Lower leg skin (tissue), 4 donors: ENCODE measurements around the gene S1PR1. TPM values are rescaled to one million over a fixed set of nuclear protein-coding genes. Genes with fewer than 3 reads are reported as not detected.

Experiments used
- DNase-seq, 2 donors: peaks; one replicate each; pipeline ENCODE4 v3.0.0-alpha.2; 2019; ENCODE audit warnings: low spot score in 2 of 2
- H3K4me3 ChIP-seq: fragments of 200-600 bp; sonication (generic); 2 replicates; pipeline ENCODE4 v1.5.1; 2017; ENCODE audit warnings: mild to moderate bottlenecking, low read depth; ENCODE audit not compliant: poor library complexity, severe bottlenecking
- POLR2A ChIP-seq, 2 donors: fragments of 450-650 bp; IDR thresholded peaks; one replicate each; pipeline ENCODE4 v1.6.1; 2016 to 2017; ENCODE audit warnings: antibody characterized with exemption in 2 of 2, mild to moderate bottlenecking in 1 of 2, moderate library complexity in 1 of 2
- WGBS, 2 donors: methylation state at CpG; one replicate each; pipeline ENCODE4 v1.1.5; 2018; 5-methylcytosine and 5-hydroxymethylcytosine counted together
- intact Hi-C: fragments of 100-400 bp; cut with DNase I; formaldehyde crosslinking; loops from one replicate; pipeline ENCODE4 v1.15.0; 2023; ENCODE audit warnings: low total_unique reads
- total RNA-seq, 4 donors: library from RNA; depleted of rRNA; stranded (reverse); fragments of >200 nt; gene quantifications; one replicate each; pipeline ENCODE4 v1.1.0, GENCODE V29; 2016
- TF ChIP-seq, protein P1 (sequence below), 3 donors: fragments of 450-650 bp; IDR thresholded peaks; one replicate each; pipeline ENCODE4 v1.5.1; 2016; ENCODE audit warnings: antibody characterized with exemption in 3 of 3, mild to moderate bottlenecking in 3 of 3, moderate library complexity in 2 of 3

Gene S1PR1
- total RNA-seq, 4 donors from 2014 or later, result 19.3 to 62.5 (median 27.7) TPM

DNA sequence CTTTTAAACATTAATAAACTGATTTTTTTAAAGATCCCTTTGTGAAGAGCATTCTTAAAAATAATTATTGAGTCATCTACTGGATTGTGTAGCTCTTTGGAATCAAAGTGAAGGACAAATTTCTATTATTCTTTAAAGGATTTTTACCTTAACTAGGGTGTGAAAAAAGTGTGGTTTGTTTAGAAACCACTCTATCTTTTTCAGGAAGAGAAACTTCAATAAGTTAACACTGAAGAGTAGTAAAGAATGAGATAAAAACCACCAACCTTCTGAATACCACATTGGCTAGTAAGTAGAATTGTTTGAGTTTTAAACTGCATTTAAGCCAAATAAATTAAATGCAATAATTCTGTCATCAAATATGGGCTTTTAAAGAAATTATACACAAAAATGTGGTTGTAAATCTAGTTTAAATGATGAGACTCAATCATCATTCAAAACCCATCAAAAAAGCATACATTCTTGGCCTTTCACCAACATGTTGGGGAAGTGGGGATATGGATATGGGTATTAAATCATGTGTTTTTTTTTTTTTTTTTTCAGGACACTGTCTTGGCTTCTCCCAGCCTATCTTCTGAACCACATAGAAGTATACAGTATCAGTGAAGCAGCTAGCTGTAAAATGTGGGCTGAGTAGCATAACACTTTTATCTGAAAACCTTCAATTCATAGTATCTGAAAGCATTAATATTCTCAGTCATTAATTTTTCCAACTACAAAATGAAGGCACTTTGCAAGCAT lies 4.8 kb downstream of the S1PR1 start:
- TF ChIP-seq, protein P1, sequence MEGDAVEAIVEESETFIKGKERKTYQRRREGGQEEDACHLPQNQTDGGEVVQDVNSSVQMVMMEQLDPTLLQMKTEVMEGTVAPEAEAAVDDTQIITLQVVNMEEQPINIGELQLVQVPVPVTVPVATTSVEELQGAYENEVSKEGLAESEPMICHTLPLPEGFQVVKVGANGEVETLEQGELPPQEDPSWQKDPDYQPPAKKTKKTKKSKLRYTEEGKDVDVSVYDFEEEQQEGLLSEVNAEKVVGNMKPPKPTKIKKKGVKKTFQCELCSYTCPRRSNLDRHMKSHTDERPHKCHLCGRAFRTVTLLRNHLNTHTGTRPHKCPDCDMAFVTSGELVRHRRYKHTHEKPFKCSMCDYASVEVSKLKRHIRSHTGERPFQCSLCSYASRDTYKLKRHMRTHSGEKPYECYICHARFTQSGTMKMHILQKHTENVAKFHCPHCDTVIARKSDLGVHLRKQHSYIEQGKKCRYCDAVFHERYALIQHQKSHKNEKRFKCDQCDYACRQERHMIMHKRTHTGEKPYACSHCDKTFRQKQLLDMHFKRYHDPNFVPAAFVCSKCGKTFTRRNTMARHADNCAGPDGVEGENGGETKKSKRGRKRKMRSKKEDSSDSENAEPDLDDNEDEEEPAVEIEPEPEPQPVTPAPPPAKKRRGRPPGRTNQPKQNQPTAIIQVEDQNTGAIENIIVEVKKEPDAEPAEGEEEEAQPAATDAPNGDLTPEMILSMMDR (IDR thresholded peaks at IDR 0.05), result no peak
- no peak for TF ChIP-seq POLR2A (IDR thresholded peaks at IDR 0.05)
- no peak overlapping the region for H3K4me3 ChIP-seq
- DNase-seq, result no peak
- intact Hi-C loops, result no loop called here

DNA sequence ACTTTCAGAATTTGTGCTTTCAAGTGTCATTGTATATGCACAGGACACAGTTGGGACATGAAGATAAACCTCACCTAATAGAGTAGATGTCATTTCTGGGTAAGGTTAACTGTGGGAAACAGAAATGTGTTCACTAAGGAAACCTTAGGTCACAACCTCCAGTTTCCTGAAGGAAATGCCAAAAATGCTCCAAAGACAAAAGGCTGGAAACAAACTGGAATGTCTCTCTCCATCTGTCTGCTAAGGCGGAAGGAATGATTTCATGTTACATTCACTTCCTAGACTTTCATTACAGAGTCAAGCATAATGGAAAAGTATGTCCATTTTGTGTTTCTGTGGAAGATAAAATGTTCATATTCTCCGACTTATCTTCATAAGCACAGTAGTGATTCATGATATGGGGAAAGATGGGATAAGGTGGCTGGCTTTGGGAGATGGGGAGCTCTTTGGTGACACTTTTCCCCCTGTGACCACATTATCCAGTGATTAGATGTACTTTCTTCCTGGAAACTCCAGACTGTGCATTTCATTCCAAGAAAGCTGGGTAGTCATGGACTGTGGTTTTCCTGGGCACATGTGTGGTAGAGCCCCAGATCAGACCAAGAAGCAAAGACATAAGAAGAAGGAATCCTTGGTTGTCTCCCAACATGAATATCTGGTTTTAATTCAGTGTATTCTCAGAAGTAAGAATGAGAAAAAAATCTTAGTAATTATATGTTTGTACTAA lies 5.7 kb downstream of the S1PR1 start:
- 78 to 84% methylated on average over 2 of the region's 2 CpGs for WGBS, 2 donors
- TF ChIP-seq, protein P1 (IDR thresholded peaks at IDR 0.05), result no peak
- no peak for TF ChIP-seq POLR2A (IDR thresholded peaks at IDR 0.05)
- intact Hi-C loops, result no loop called here
- no peak overlapping the region for H3K4me3 ChIP-seq
- DNase-seq, result no peak

DNA sequence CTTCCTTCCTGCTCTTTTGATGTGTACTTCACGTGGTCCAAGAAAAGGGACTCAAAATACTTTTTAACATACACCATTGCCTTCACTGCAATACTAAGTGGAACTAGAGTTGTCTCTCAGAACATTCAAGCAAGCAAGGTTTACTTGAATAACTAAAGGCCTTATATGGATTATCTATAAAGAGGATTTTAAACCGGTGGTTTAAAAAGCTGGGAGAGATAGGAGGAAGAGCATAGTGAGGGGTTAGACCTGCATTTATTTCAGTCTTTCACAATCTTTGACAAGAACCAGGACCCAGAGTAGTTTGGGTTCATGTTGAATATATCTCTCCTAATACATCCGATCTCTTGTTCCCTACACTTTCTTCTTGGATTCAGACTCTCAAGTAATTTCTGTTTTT lies 6.9 kb downstream of the S1PR1 start:
- H3K4me3 ChIP-seq, result no peak overlapping the region
- intact Hi-C loops, result no loop called here
- no peak for TF ChIP-seq POLR2A (IDR thresholded peaks at IDR 0.05)
- TF ChIP-seq, protein P1 (IDR thresholded peaks at IDR 0.05), result no peak
- no peak for DNase-seq
- 61 to 63% methylated on average over 3 of the region's 3 CpGs for WGBS, 2 donors

DNA sequence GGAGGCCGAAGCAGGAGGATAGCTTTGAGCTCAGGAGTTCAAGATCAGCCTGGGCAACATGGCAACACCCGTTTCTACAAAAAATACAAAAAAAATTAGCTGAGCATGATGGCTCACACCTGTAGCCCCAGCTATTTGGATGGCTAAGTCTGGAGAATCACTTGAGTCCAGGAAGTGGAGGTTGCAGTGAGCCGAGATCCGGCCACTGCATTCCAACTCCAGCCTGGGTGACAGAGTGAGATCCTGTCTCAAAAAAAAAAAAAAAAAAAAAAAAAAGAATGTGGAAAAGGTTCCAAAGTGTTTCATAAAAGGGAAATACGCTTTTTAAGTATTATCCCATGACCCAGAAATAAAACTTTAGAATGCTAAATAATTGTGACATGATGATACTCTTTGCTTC lies 8.0 kb downstream of the S1PR1 start:
- no peak for DNase-seq
- intact Hi-C loops, result no loop called here
- no peak overlapping the region for H3K4me3 ChIP-seq
- TF ChIP-seq, protein P1 (IDR thresholded peaks at IDR 0.05), result no peak
- WGBS, 2 donors, result 77 to 78% methylated on average over 5 of the region's 5 CpGs

DNA sequence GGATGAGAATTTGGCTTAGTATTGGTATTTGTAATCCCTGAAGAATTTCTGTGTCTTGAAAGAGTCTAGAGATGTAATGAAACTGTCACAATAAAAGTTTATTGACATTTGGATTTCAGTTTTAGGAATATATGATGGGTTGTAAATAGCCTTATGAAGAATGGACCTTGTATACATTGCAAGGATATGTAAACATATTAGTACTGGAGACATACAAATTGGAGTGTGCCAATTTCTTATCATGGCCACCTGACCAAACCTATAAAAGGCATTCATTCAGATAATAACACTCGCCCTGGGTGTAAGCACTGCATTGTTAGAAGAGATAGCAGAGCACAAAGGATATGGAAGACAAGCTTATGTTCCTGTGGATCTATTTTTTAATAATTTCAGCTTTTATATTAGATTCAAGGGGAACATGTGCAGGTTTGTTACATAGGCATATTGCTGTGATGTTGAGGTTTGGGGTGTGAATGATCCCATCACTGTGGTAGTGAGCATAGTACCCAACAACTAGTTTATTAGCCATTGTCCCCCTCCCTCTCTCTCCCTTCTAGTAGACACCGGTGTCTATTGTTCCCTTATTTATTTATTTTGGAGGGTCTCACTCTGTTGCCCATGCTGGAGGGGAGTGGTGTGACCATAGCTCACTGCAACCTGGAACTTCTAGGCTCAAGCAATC lies 8.6 kb downstream of the S1PR1 start:
- intact Hi-C loops, result no loop called here
- 84 to 85% methylated on average over 2 of the region's 2 CpGs for WGBS, 2 donors
- no peak overlapping the region for H3K4me3 ChIP-seq
- DNase-seq, result no peak
- no peak for TF ChIP-seq POLR2A (IDR thresholded peaks at IDR 0.05)
- TF ChIP-seq, protein P1 (IDR thresholded peaks at IDR 0.05), result no peak
